Coronary artery (tissue), 2 donors: ENCODE data around the gene CGNL1.

Experiments
- DNase-seq: peaks from one replicate; pipeline ENCODE4 v3.0.0-alpha.2; 2017; ENCODE audit warnings: low spot score
- H3K27ac ChIP-seq, 2 donors: fragments of 200-600 bp; sonication (generic); one replicate each; pipeline ENCODE4 v1.5.1; 2016 to 2019
- H3K4me3 ChIP-seq: fragments of 200-600 bp; sonication (generic); 2 replicates; pipeline ENCODE4 v1.5.1; 2016; ENCODE audit warnings: mild to moderate bottlenecking, moderate library complexity
- CTCF ChIP-seq: fragments of 200-600 bp; sonication (generic); IDR thresholded peaks from one replicate; pipeline ENCODE4 v1.5.1; 2019; ENCODE audit warnings: antibody characterized with exemption

The CGNL1 gene

GRCh38 chr15:57486833-57487232 lies 110.5 kb downstream of the CGNL1 start:
- no peak overlapping the region for H3K27ac ChIP-seq

GRCh38 chr15:57489122-57489521 lies 112.8 kb downstream of the CGNL1 start:
- no peak for DNase-seq
- no peak overlapping the region for H3K4me3 ChIP-seq
- H3K27ac ChIP-seq, result no peak overlapping the region
- TF ChIP-seq CTCF, result no peak

More at GRCh38 chr15:57486833-57487232, 110.5 kb downstream of the CGNL1 start:
- no peak overlapping the region for H3K4me3 ChIP-seq
- no peak for DNase-seq
- no peak for TF ChIP-seq CTCF

- DNase-seq, result no peak
- TF ChIP-seq CTCF, result no peak
- no peak overlapping the region for H3K27ac ChIP-seq
- no peak overlapping the region for H3K4me3 ChIP-seq
These were observed 117.0 kb downstream of the CGNL1 start for GRCh38 chr15:57493351-57493750.

GRCh38 chr15:57494581-57494980 lies 118.3 kb downstream of the CGNL1 start:
- TF ChIP-seq CTCF, result no peak
- peak overlapping the region in 1 of 2 donors; percentile 29 for H3K27ac ChIP-seq
- DNase-seq, result no peak

GRCh38 chr15:57495041-57495440 lies 118.7 kb downstream of the CGNL1 start:
- H3K27ac ChIP-seq, result peak overlapping the region in 1 of 2 donors; percentile 52
- no peak for DNase-seq
- TF ChIP-seq CTCF, result no peak
- H3K4me3 ChIP-seq, result no peak overlapping the region

More at GRCh38 chr15:57494581-57494980, 118.3 kb downstream of the CGNL1 start:
- H3K4me3 ChIP-seq, result no peak overlapping the region

GRCh38 chr15:57495554-57496165 lies 119.4 kb downstream of the CGNL1 start:
- no peak for DNase-seq
- TF ChIP-seq CTCF, result no peak
- H3K27ac ChIP-seq, result peak overlapping the region in 1 of 2 donors; percentile 52
- no peak overlapping the region for H3K4me3 ChIP-seq

- Histone ChIP-seq H3K27ac (peak overlapping the region in 1 of 2 donors; percentile 52), H3K4me3 (no peak overlapping the region)
- TF ChIP-seq CTCF, result no peak
- no peak for DNase-seq
These were observed 120.3 kb downstream of the CGNL1 start for GRCh38 chr15:57496594-57496945.
